IPS-15b (cell line): ENCODE data around the gene UFD1.

ENCODE experiments used
- H3K27me3 ChIP-seq: one replicate; pipeline ENCODE4 v1.6.1; 2013; ENCODE audit warnings: low read length; ENCODE audit not compliant: control insufficient read depth, insufficient read depth
- H3K36me3 ChIP-seq: one replicate; pipeline ENCODE4 v1.6.1; 2013; ENCODE audit warnings: low read length; ENCODE audit not compliant: control insufficient read depth, insufficient read depth
- H3K4me1 ChIP-seq: one replicate; pipeline ENCODE4 v1.6.1; 2013; ENCODE audit warnings: mild to moderate bottlenecking, low read length; ENCODE audit not compliant: control insufficient read depth, insufficient read depth
- H3K4me3 ChIP-seq: one replicate; pipeline ENCODE4 v1.5.1; 2013; ENCODE audit warnings: low read depth, low read length
- H3K9ac ChIP-seq: one replicate; pipeline ENCODE4 v1.6.1; 2013; ENCODE audit warnings: low read depth, mild to moderate bottlenecking, low read length
- H3K9me3 ChIP-seq: one replicate; pipeline ENCODE4 v1.6.1; 2013; ENCODE audit warnings: mild to moderate bottlenecking, low read length; ENCODE audit not compliant: control insufficient read depth, insufficient read depth

The UFD1 gene

DNA sequence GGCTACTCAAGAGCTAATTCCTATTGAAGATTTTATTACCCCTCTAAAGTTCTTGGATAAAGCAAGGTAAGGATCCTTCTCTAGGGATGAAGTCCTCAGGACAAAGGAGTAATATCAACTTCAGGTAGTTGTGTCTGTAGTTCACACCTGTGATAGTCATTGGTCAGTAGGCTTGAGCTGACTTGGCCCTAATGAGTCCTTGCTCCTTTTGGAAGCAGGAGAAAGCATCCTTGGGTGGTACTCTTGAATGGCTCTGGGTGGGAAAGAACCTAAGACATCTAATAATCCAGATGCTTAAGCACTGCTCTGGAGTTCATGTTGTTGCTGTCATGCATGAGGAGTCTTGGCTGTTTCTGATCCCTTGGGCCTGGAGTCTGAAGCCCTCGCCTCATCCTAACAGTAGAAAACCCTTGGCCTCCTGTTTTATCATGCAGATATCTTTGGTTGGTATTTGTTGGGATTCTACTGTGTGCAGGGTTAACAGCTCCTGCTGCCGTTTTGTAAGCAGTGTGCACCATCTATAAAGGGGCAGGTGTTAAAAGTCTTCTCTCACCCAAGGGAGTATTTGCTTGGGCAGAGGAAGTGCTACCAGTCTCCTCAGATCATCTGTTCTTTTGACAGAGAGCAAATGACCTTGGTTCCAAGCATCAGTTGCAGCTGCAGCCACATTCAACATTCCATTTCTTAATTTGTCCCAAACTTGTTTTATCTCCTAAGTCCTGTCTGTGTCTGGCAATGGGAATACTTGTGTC, 44.0 kb downstream of the UFD1 start:
- Histone ChIP-seq H3K9ac (no peak overlapping the region), H3K36me3 (peaks cover 7% of the 10 kb centered on the region), H3K4me1 (peaks cover 4% of the 10 kb centered on the region), H3K4me3 (no peak overlapping the region), H3K9me3 (no peaks in the 10 kb centered on the region), H3K27me3 (no peaks in the 10 kb centered on the region)

DNA sequence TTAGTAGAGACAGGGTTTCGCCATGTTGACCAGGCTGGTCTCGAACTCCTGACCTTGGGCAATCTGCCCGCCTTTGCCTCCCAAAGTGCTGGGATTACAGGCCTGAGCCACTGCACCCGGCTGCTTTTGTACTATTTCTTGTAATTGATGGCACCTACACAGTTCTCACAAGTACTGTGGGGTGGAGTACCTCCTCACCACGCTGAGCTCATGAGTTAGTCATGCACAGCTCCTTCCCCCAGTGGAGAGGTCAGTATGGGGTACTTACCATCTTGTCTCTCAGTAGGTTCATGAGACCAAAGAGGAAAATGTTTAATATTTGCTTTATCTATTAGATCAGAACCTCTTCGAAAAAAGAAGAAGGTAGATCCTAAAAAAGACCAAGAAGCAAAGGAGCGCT, 44.6 kb downstream of the UFD1 start:
- Histone ChIP-seq H3K4me1 (peaks cover 6% of the 10 kb centered on the region), H3K9me3 (no peaks in the 10 kb centered on the region), H3K4me3 (no peak overlapping the region), H3K9ac (no peak overlapping the region), H3K36me3 (peaks cover 7% of the 10 kb centered on the region), H3K27me3 (no peaks in the 10 kb centered on the region)

DNA sequence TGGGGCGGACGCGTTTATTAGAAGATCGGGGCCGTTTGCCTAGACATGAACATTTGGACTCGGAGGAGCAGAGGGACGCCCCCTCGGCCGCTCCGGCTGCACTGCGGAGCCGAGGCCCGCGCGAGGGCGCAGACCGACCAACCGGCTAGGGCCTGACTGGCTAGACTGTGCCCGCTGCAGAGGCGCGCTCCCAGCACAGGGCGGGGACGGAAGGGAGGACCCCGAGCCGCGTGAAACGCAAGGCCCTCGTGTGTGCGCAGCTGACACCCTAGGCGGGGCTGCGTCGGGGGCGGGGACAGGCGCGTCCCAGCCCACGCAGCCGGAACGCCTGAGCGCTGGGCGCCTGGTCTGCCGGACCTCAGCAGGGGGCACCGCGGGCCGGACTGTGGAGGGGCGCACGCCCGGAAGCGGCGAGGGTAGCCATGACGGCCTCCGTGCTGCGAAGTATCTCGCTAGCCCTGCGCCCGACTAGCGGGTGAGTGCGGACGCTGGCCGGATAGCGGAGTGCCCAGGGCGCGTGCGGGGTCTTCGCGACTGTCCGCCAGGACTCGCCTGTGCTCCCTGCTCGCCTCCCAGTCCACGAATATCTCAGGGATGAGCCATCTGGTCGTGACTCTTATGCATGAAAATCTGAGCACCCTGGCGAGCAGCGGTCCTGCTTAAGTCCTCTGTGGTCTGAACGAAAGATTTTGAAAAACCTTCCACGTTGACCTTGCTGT, 46.7 kb downstream of the UFD1 start, which contains the start of gene MRPL40:
TSS of gene MRPL40 (plus strand) at position 413 of the 719 bp plus-strand sequence. CDS start at position 423, 10 bp downstream.
- H3K9ac ChIP-seq = peak within 1 kb of the TSS; percentile 95
- no peaks in the 10 kb centered on the region for H3K27me3 ChIP-seq
- no peaks in the 10 kb centered on the region for H3K9me3 ChIP-seq
- H3K36me3 ChIP-seq = peaks cover 7% of the 10 kb centered on the region
- H3K4me1 ChIP-seq = peaks cover 6% of the 10 kb centered on the region
- peak within 1 kb of the TSS; percentile 98 for H3K4me3 ChIP-seq

- H3K36me3 ChIP-seq = peaks cover 7% of the 10 kb centered on the region
- no peaks in the 10 kb centered on the region for H3K27me3 ChIP-seq
- H3K4me3 ChIP-seq = peak within 1 kb of the TSS; percentile 98
- H3K4me1 ChIP-seq = peaks cover 6% of the 10 kb centered on the region
- H3K9ac ChIP-seq = peak within 1 kb of the TSS; percentile 95
- H3K9me3 ChIP-seq = no peaks in the 10 kb centered on the region
These were observed 47.3 kb downstream of the UFD1 start, which contains the start of gene HIRA for GRCh38 chr22:19431649-19432132. Gene HIRA (minus strand): TSS chr22:19431733. CDS start chr22:19431476, 257 bp downstream.

GRCh38 chr22:19430890-19431541, 48.0 kb downstream of the UFD1 start:
- Histone ChIP-seq H3K27me3 (no peaks in the 10 kb centered on the region), H3K9me3 (no peaks in the 10 kb centered on the region), H3K36me3 (peaks cover 7% of the 10 kb centered on the region), H3K4me3 (peak overlapping the region; percentile 86), H3K9ac (peak overlapping the region; percentile 79), H3K4me1 (peaks cover 6% of the 10 kb centered on the region)

DNA sequence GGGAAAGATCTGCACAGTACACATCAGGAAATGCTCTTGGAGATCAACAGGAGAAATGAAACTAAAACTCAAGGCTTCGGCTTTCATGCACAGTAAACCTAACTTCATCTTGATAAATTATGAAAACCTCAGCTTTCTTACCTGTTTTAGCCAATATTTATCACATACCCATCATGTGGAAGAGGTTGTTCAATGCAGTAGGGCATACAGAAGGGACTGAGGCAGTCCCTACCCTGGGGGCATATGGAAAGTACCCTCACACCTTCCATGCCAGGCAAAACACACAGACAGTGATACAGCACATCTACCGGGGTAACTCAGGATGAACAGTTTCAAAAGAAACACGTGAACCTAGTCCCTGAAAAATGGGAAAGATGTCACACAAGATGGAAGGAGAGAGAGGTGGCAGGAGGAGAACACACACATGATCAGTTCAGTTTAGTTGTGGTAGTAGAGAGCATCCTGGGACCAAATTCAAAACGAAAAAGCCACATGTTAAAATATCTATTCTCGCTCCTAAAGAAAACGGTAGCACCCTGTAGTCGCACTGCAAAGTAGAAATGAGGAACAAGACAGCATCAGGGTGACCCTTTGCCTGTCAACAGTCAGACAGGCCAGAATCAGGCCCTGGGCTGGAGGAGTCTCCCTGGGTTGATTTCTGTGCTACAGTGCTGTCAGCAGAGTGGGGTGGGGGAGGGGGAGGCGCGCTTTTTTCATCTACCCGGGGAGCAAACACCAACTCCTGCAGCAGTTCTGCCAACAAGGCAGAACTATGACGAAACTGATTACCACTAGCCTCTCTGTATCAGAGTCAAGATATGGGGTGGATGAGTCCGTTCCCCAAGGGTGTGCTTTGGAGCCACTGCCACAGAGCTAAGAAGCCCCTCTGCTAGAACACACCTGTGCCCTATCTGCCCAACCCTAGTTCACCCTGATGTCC, 48.8 kb downstream of the UFD1 start:
- peaks cover 7% of the 10 kb centered on the region for H3K36me3 ChIP-seq
- H3K4me3 ChIP-seq = peak overlapping the region; percentile 86
- H3K27me3 ChIP-seq = no peaks in the 10 kb centered on the region
- peak overlapping the region; percentile 79 for H3K9ac ChIP-seq
- H3K9me3 ChIP-seq = no peaks in the 10 kb centered on the region
- H3K4me1 ChIP-seq = peaks cover 6% of the 10 kb centered on the region

- no peak overlapping the region for H3K9ac ChIP-seq
- H3K36me3 ChIP-seq = no peaks in the 10 kb centered on the region
- H3K27me3 ChIP-seq = no peaks in the 10 kb centered on the region
- H3K4me3 ChIP-seq = no peak overlapping the region
- no peaks in the 10 kb centered on the region for H3K9me3 ChIP-seq
- H3K4me1 ChIP-seq = peaks cover 8% of the 10 kb centered on the region
These were observed 54.9 kb downstream of the UFD1 start for GRCh38 chr22:19424186-19424500.

DNA sequence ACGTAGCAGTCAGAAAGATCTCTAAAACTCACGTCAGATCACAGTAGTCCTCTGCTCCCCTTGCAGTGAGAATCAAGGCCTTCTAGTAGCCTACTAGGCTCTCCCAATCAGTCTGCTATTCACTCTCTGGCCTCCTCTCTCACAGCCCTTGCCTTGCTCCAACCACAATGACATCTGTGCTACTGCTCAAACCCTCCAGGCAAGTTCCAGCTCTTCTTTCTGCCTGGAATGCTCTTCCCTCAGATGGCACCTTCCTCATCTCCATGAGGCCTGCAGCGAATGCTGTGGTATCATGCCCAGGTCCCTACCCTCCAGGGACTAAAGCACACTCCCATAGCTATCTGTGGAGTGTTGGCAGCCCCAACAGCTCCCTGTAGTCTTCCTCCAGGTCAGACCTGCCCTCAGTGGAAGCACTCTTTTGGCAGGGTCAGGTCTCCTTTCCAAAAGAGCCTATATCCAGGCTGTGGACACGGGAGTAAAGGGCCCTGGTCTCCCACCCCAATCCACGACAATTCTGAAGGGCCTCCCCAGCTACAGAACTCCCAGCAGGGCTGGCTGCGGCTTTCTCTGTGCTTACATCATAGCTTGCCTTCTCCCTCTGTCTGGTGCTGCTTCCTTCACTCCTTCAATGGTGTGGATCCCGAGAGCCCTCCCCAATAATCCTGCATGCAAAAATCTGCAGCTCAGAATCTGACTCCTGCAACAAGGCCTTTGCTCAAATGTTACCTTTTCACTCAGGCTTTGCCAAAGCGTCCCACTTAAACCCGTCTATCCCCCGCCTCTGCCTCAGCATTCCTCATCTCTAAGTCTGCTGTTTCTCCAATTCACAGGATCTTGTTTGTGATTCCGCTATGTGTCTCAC, 56.3 kb downstream of the UFD1 start:
- Histone ChIP-seq H3K27me3 (no peaks in the 10 kb centered on the region), H3K9ac (no peak overlapping the region), H3K9me3 (no peaks in the 10 kb centered on the region), H3K4me3 (no peak overlapping the region), H3K4me1 (peaks cover 8% of the 10 kb centered on the region), H3K36me3 (no peaks in the 10 kb centered on the region)

GRCh38 chr22:19420321-19420720, 58.7 kb downstream of the UFD1 start:
- Histone ChIP-seq H3K4me1 (peaks cover 8% of the 10 kb centered on the region), H3K4me3 (no peak overlapping the region), H3K9ac (no peak overlapping the region), H3K36me3 (no peaks in the 10 kb centered on the region), H3K9me3 (no peaks in the 10 kb centered on the region), H3K27me3 (no peaks in the 10 kb centered on the region)

DNA sequence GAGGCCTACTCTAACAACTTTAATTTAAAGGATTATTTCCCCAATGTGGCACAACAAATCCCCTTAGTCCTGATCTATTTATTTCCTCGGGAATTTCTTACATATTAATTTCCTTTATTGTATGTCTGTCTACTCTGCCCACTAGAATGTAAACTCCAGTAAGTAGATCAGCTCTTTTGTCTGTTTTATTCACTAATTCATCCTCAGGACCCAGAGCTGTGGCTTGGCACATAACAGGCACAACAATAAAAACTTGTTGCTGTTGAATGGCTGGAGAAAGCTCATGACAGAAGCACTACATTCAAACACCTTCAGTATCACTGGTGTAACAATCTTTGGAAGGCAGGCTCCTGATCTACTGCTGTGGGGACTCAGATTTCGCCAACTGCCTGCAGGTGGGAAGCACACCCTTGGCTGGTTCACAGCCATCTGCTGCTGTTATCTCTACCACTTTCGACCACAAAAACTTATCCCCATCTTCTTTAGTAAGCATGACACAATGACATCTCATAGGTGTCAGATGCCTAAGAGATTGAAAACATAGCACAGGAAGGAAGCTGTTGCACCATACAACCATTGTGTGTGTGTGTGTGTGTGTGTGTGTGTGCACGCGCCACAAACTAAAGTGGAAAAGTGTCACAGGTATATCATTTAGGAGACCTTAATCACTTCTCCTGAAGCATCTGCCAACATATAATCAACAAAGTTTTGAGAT, 59.4 kb downstream of the UFD1 start:
- Histone ChIP-seq H3K36me3 (no peaks in the 10 kb centered on the region), H3K4me1 (peaks cover 8% of the 10 kb centered on the region), H3K4me3 (no peak overlapping the region), H3K27me3 (no peaks in the 10 kb centered on the region), H3K9ac (no peak overlapping the region), H3K9me3 (no peaks in the 10 kb centered on the region)
